GM12878 (cell line): ENCODE results near the gene BICDL2. TPM values are rescaled to one million over a fixed set of nuclear protein-coding genes. Genes with fewer than 3 reads are reported as not detected.

Source experiments
- ATAC-seq: fragments of 200-7000 bp; cut with Tn5 transposase; 3 replicates; pipeline ENCODE4 v1.9.1; 2020; ENCODE audit warnings: mild to moderate bottlenecking, moderate library complexity
- BruUV-seq: library from RNA; stranded (reverse); fragments of 400-500 nt; replicated peaks from 2 replicates; lab custom pipeline; 2021; lab: Mats Ljungman, UMichigan
- CTCF ChIA-PET: fragments of 300-600 bp; sonication (Branson Sonifier 250); formaldehyde crosslinking; extraction: SDS; loops from one replicate; lab custom pipeline; 2021; ENCODE audit warnings: inconsistent platforms; lab: Yijun Ruan, JAX
- POLR2A ChIA-PET: fragments of 350-600 bp; formaldehyde crosslinking; extraction: SDS; loops from one replicate; lab custom pipeline; 2021; ENCODE audit warnings: inconsistent platforms; lab: Charles Lee
- RAD21 ChIA-PET: fragments of 300-600 bp; sonication (Branson Sonifier 250); formaldehyde crosslinking; loops from one replicate; lab custom pipeline; 2023; ENCODE audit warnings: antibody characterized with exemption; ENCODE audit not compliant: unreplicated experiment; lab: Charles Lee
- SMC1A ChIA-PET: fragments of 300-600 bp; sonication (Branson Sonifier 250); formaldehyde crosslinking; loops from one replicate; lab custom pipeline; 2023; ENCODE audit not compliant: unreplicated experiment, uncharacterized antibody; lab: Charles Lee
- DNase-seq: peaks from one replicate; pipeline ENCODE4 v3.0.0-alpha.2; 2011; ENCODE audit warnings: low read depth, low spot score
- FAIRE-seq: peaks from 3 replicates; lab custom pipeline; 2011; peaks lifted over from hg19 to GRCh38; lab: Jason Lieb, UNC
- H2AFZ ChIP-seq: 2 replicates; pipeline ENCODE4 v1.6.0; 2011; ENCODE audit warnings: low read depth, low read length, control low read depth; ENCODE audit not compliant: control insufficient read depth
- H3K27ac ChIP-seq: 2 replicates; pipeline ENCODE4 v1.5.1; 2011; ENCODE audit warnings: control low read depth; ENCODE audit not compliant: control insufficient read depth, insufficient read depth
- H3K27me3 ChIP-seq, 2 experiments: replicated peaks in 1 of 2; 2 replicates each; pipeline versions ENCODE4 v1.6.0 to v1.6.1; 2011; ENCODE audit warnings: low read length in 1 of 2; ENCODE audit not compliant: control insufficient read depth in 2 of 2, insufficient read depth in 2 of 2
- H3K36me3 ChIP-seq, 2 experiments: 2 replicates each; pipeline ENCODE4 v1.5.1; 2011; ENCODE audit warnings: low read length in 1 of 2; ENCODE audit not compliant: control insufficient read depth in 2 of 2, insufficient read depth in 2 of 2
- H3K4me1 ChIP-seq: 2 replicates; pipeline ENCODE4 v1.6.1; 2011; ENCODE audit warnings: mild to moderate bottlenecking, low read length, moderate library complexity, mixed read lengths; ENCODE audit not compliant: control insufficient read depth, insufficient read depth
- H3K4me2 ChIP-seq: 2 replicates; pipeline ENCODE4 v1.6.0; 2011; ENCODE audit warnings: control low read depth; ENCODE audit not compliant: control insufficient read depth, insufficient read depth
- H3K4me3 ChIP-seq: fragments of 200-600 bp; sonication (generic); 2 replicates; pipeline ENCODE4 v1.5.1; 2016
- H3K79me2 ChIP-seq: 2 replicates; pipeline ENCODE4 v1.6.0; 2011; ENCODE audit warnings: low read length; ENCODE audit not compliant: control insufficient read depth, insufficient read depth
- H3K9ac ChIP-seq: 2 replicates; pipeline ENCODE4 v1.8.0; 2011; ENCODE audit warnings: low read length, control low read depth, mixed read lengths; ENCODE audit not compliant: control insufficient read depth, insufficient read depth
- H3K9me3 ChIP-seq: replicated peaks from 3 replicates; pipeline ENCODE4 v1.5.1; 2011; ENCODE audit warnings: mild to moderate bottlenecking, low read length; ENCODE audit not compliant: control insufficient read depth, insufficient read depth
- H4K20me1 ChIP-seq: 2 replicates; pipeline ENCODE4 v1.6.0; 2011; ENCODE audit not compliant: control insufficient read depth, insufficient read depth
- CBX3 ChIP-seq: fragments of 200-600 bp; sonication (generic); IDR thresholded peaks from 2 replicates; pipeline ENCODE4 v1.6.1; 2016; ENCODE audit warnings: low read depth, borderline replicate concordance
- CHD2 ChIP-seq: IDR thresholded peaks from 2 replicates; pipeline ENCODE4 v1.6.1; 2011; ENCODE audit warnings: low read depth, low read length, improper control_type of control experiment, borderline replicate concordance
- CTCF ChIP-seq, 3 experiments: IDR thresholded peaks in 2 of 3; conservative IDR thresholded peaks in 1 of 3; 2 replicates each; pipeline ENCODE4 v1.5.1; 2011; ENCODE audit warnings: low read depth in 3 of 3, low read length in 3 of 3, mild to moderate bottlenecking in 3 of 3, control low read depth in 2 of 3, moderate library complexity in 2 of 3, inconsistent platforms in 1 of 3, mixed read lengths in 1 of 3; ENCODE audit not compliant: control insufficient read depth in 2 of 3, insufficient read depth in 1 of 3; ENCODE audit errors: extremely low read depth in 1 of 3
- FOXK2 ChIP-seq: fragments of 450-650 bp; IDR thresholded peaks from 2 replicates; pipeline ENCODE4 v1.6.1; 2017; ENCODE audit warnings: mild to moderate bottlenecking, moderate library complexity
- KLF5 ChIP-seq: fragments of 450-650 bp; IDR thresholded peaks from 2 replicates; pipeline ENCODE4 v1.6.1; 2014; ENCODE audit warnings: mild to moderate bottlenecking; ENCODE audit not compliant: partially characterized antibody
- NFIC ChIP-seq: IDR thresholded peaks from 2 replicates; pipeline ENCODE4 v1.6.1; 2012; ENCODE audit warnings: low read depth, mild to moderate bottlenecking, inconsistent platforms, low read length, moderate library complexity
- PKNOX1 ChIP-seq: fragments of 450-650 bp; IDR thresholded peaks from 2 replicates; pipeline ENCODE4 v1.6.1; 2016; ENCODE audit warnings: mild to moderate bottlenecking
- RAD51 ChIP-seq: fragments of 450-650 bp; IDR thresholded peaks from 2 replicates; pipeline ENCODE4 v1.6.1; 2016; ENCODE audit warnings: moderate library complexity, mild to moderate bottlenecking, inconsistent platforms
- ZNF207 ChIP-seq: fragments of 450-650 bp; IDR thresholded peaks from 2 replicates; pipeline ENCODE4 v1.6.1; 2014; ENCODE audit warnings: antibody characterized with exemption, mild to moderate bottlenecking, borderline replicate concordance
- WGBS: methylation state at CpG from one replicate; pipeline ENCODE4 v1.1.6; 2016; ENCODE audit warnings: low lambda C conversion rate; ENCODE audit not compliant: insufficient replicate concordance, insufficient coverage; ENCODE audit errors: missing lambda C conversion rate; 5-methylcytosine and 5-hydroxymethylcytosine counted together
- in situ Hi-C: fragments of 300-500 bp; cut with MboI; formaldehyde crosslinking; loops from 9 replicates; pipeline ENCODE4 v1.14.3; 2018; ENCODE audit warnings: mixed read lengths
- intact Hi-C: fragments of 100-400 bp; cut with micrococcal nuclease; formaldehyde crosslinking; loops from one replicate; pipeline ENCODE4 v1.14.2; 2022; ENCODE audit not compliant: unreplicated experiment
- polyA plus RNA-seq, 11 experiments: library from polyadenylated mRNA; depleted of rRNA in 4 of 11; unstranded in 6 of 11; stranded (reverse) in 5 of 11; fragments of >200 nt; fragmentation: Nextera tagmentation in 4 of 11; fragmentation: Illumina TruSeq in 1 of 11; extraction: Ambion mirVana in 4 of 11; extraction: Trizol in 1 of 11; gene quantifications; 1 replicate in 1 of 11; 2 replicates in 10 of 11; pipeline versions ENCODE4 v1.2.1 to v1.2.3, GENCODE V29; 2011 to 2016; ENCODE audit warnings: inconsistent platforms in 2 of 11, missing spikeins in 2 of 11, low read depth in 1 of 11
- total RNA-seq, 4 experiments: library from RNA; depleted of rRNA in 3 of 4; stranded (reverse); fragments of >200 nt in 3 of 4; fragmentation: Illumina TruSeq in 1 of 4; extraction: Trizol in 1 of 4; gene quantifications; 2 replicates each; pipeline versions ENCODE4 v1.2.1 to v1.2.3, GENCODE V29; 2013 to 2021
- TF ChIP-seq, protein P1 (sequence below): fragments of 450-650 bp; IDR thresholded peaks from 2 replicates; pipeline ENCODE4 v1.6.1; 2018; ENCODE audit warnings: borderline replicate concordance, mild to moderate bottlenecking; ENCODE audit not compliant: partially characterized antibody

BICDL2 gene
- total and polyA plus RNA-seq, 10 of the 15 experiments (the other 5 are each of a cell fraction or from before 2014, with no cell fraction given): not detected

DNA sequence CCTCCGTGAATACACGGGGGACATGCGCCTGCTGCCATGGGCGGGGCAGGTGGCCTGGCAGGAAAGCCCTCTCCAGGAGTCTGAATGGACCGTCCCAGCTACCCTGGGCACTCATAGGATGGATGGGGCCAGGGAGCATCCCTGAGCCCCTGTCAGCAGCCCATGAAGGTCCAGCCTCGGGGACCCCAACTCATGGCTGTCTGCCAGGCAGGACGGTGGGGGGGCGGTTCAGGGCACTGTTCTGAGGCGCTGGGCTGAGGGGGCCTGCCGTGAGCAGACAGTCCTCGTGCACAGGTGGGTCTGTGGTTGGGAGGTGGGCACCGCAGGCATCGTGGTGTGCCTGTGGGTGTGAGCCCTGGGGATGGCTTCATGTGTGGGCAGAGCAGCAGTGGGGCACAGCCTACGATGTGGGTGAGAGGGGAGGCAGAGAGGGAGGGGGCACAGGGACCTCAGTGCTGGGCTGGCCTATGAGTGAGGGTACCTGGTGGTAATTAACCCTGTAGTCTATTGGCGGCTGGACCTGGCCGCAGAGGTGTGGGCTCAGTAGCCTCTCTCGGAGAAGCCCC is 50.0 kb downstream of the BICDL2 start:
- BruUV-seq: no TSS peak
- CTCF ChIA-PET: interaction anchor here (1.0 kb wide), 1 partner anchor 60 kb away, joined by 3 read pairs; no protein-coding TSS in a partner anchor
- Histone ChIP-seq H3K4me1 (no peaks in the 10 kb centered on the region), H3K79me2 (no peaks in the 10 kb centered on the region), H4K20me1 (no peaks in the 10 kb centered on the region), H3K4me3 (no peak overlapping the region), H3K9me3 (no peaks in the 10 kb centered on the region), H3K9ac (no peak overlapping the region), H3K36me3 (no peaks in the 10 kb centered on the region), H3K4me2 (no peak overlapping the region), H2AFZ (no peak overlapping the region), H3K27me3 (peaks cover 2 to 4% of the 10 kb centered on the region in 2 experiments; a peak in 1 of 4 replicates), H3K27ac (no peak overlapping the region)
- RAD21 ChIA-PET: no interaction called here
- SMC1A ChIA-PET: no interaction called here
- POLR2A ChIA-PET: no interaction called here
- in situ Hi-C loops: no loop called here
- intact Hi-C loops: no loop called here
- 29% methylated on average over 17 of the region's 17 CpGs for WGBS
- DNase-seq: no peak
- no peak for ATAC-seq
- FAIRE-seq: no peak
- TF ChIP-seq NFIC (no peak), RAD51 (no peak), KLF5 (no peak), FOXK2 (no peak), CTCF (IDR thresholded peaks at IDR 0.05 in 2 of 3, conservative IDR thresholded peaks at IDR 0.05 in 1 of 3; ENCODE audit: control insufficient read depth in 2 of 3, extremely low read depth in 1 of 3, insufficient read depth in 1 of 3, low read depth in 3 of 3, low read length in 3 of 3) (no peak), CBX3 (no peak), PKNOX1 (no peak), ZNF207 (no peak), CHD2 (no peak)
- TF ChIP-seq, protein P1, sequence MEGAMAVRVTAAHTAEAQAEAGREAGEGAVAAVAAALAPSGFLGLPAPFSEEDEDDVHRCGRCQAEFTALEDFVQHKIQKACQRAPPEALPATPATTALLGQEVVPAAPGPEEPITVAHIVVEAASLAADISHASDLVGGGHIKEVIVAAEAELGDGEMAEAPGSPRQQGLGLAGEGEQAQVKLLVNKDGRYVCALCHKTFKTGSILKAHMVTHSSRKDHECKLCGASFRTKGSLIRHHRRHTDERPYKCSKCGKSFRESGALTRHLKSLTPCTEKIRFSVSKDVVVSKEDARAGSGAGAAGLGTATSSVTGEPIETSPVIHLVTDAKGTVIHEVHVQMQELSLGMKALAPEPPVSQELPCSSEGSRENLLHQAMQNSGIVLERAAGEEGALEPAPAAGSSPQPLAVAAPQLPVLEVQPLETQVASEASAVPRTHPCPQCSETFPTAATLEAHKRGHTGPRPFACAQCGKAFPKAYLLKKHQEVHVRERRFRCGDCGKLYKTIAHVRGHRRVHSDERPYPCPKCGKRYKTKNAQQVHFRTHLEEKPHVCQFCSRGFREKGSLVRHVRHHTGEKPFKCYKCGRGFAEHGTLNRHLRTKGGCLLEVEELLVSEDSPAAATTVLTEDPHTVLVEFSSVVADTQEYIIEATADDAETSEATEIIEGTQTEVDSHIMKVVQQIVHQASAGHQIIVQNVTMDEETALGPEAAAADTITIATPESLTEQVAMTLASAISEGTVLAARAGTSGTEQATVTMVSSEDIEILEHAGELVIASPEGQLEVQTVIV: no peak
